GM12892 (cell line): ENCODE results near the gene CYTH1.

Experiments
- POLR2AphosphoS5 ChIP-seq: IDR thresholded peaks from 2 replicates; pipeline ENCODE4 v1.6.1; 2011; ENCODE audit warnings: low read depth, low read length, control low read depth
- TAF1 ChIP-seq: IDR thresholded peaks from 2 replicates; pipeline ENCODE4 v1.6.1; 2011; ENCODE audit warnings: low read depth, mild to moderate bottlenecking, control low read depth, low read length, borderline replicate concordance

DNA sequence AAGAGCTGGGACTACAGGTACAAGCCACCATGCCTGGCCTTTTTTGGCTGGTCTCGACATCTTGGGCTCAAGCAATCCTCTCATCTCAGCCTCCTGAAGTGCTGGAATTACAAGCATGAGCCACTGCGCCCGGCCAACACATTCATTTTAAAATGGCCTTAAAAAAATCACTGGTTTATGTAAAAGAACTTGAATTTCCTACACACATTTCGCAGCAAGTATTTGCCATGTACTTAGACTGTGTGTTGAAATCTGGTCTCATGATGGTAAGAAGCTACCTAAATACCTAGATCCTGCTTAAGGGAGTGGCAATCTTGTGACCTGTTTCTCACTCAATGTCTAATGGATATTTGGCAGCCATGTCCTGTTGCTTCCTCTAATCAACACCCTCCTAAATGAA is 8.5 kb upstream of the CYTH1 start:
- TF ChIP-seq POLR2AphosphoS5 (no peak), TAF1 (no peak)
